ENCODE data around the gene ASB18.

ASB18 gene

GRCh38 chr2:236179236-236180075 lies 84.8 kb downstream of the ASB18 start:
- Histone ChIP-seq H3K9me2 (ENCODE audit: low read depth, low read length) (no peaks in the 10 kb centered on the region), H3K79me2 (ENCODE audit: insufficient read depth, low read length) (no peaks in the 10 kb centered on the region), H3K9me3 (ENCODE audit: low read length) (no peaks in the 10 kb centered on the region), H3K4me2 (ENCODE audit: low read length) (no peak overlapping the region), H3K4me3 (ENCODE audit: low read depth, low read length, poor library complexity, severe bottlenecking) (no peak overlapping the region), H3K9ac (ENCODE audit: low read length) (no peak overlapping the region), H2AFZ (ENCODE audit: low read length) (no peak overlapping the region), H3K36me3 (ENCODE audit: insufficient read depth, low read length) (no peaks in the 10 kb centered on the region), H3F3A (ENCODE audit: insufficient read depth, low read length) (no peaks in the 10 kb centered on the region), H4K20me1 (ENCODE audit: insufficient read depth, low read length) (no peaks in the 10 kb centered on the region), H3K4me1 (ENCODE audit: insufficient read depth, low read length, severe bottlenecking) (no peaks in the 10 kb centered on the region), H3K27ac (ENCODE audit: low read depth, low read length, poor library complexity, severe bottlenecking) (no peak overlapping the region), H3K27me3 (ENCODE audit: insufficient read depth, low read length) (no peaks in the 10 kb centered on the region)
- TF ChIP-seq CTCF (IDR thresholded peaks at IDR 0.05; ENCODE audit: low read length) (no peak), EZH2 (IDR thresholded peaks at IDR 0.05; ENCODE audit: borderline replicate concordance, low read length) (no peak)

GRCh38 chr2:236178890-236179235 lies 85.3 kb downstream of the ASB18 start:
- TF ChIP-seq EZH2 (IDR thresholded peaks at IDR 0.05; ENCODE audit: borderline replicate concordance, low read length): no peak
- no peak for TF ChIP-seq CTCF (IDR thresholded peaks at IDR 0.05; ENCODE audit: low read length)
- Histone ChIP-seq H3K36me3 (ENCODE audit: insufficient read depth, low read length) (no peaks in the 10 kb centered on the region), H2AFZ (ENCODE audit: low read length) (no peak overlapping the region), H3K9ac (ENCODE audit: low read length) (no peak overlapping the region), H3K27ac (ENCODE audit: low read depth, low read length, poor library complexity, severe bottlenecking) (no peak overlapping the region), H3K4me3 (ENCODE audit: low read depth, low read length, poor library complexity, severe bottlenecking) (no peak overlapping the region), H3K9me3 (ENCODE audit: low read length) (no peaks in the 10 kb centered on the region), H3K79me2 (ENCODE audit: insufficient read depth, low read length) (no peaks in the 10 kb centered on the region), H3F3A (ENCODE audit: insufficient read depth, low read length) (no peaks in the 10 kb centered on the region), H3K4me1 (ENCODE audit: insufficient read depth, low read length, severe bottlenecking) (no peaks in the 10 kb centered on the region), H3K9me2 (ENCODE audit: low read depth, low read length) (no peaks in the 10 kb centered on the region), H3K4me2 (ENCODE audit: low read length) (no peak overlapping the region), H4K20me1 (ENCODE audit: insufficient read depth, low read length) (no peaks in the 10 kb centered on the region), H3K27me3 (ENCODE audit: insufficient read depth, low read length) (no peaks in the 10 kb centered on the region)

- Histone ChIP-seq H3K9me3 (ENCODE audit: low read length) (no peaks in the 10 kb centered on the region), H3K9me2 (ENCODE audit: low read depth, low read length) (no peaks in the 10 kb centered on the region), H3K4me2 (ENCODE audit: low read length) (no peak overlapping the region), H3K27me3 (ENCODE audit: insufficient read depth, low read length) (0 out of 2 replicates have a peak, but pooled peaks cover 3% of the 10 kb centered on the region), H2AFZ (ENCODE audit: low read length) (no peak overlapping the region), H3K4me3 (ENCODE audit: low read depth, low read length, poor library complexity, severe bottlenecking) (no peak overlapping the region), H4K20me1 (ENCODE audit: insufficient read depth, low read length) (no peaks in the 10 kb centered on the region), H3K36me3 (ENCODE audit: insufficient read depth, low read length) (no peaks in the 10 kb centered on the region), H3K9ac (ENCODE audit: low read length) (no peak overlapping the region), H3K4me1 (ENCODE audit: insufficient read depth, low read length, severe bottlenecking) (no peaks in the 10 kb centered on the region), H3K27ac (ENCODE audit: low read depth, low read length, poor library complexity, severe bottlenecking) (no peak overlapping the region), H3F3A (ENCODE audit: insufficient read depth, low read length) (no peaks in the 10 kb centered on the region), H3K79me2 (ENCODE audit: insufficient read depth, low read length) (no peaks in the 10 kb centered on the region)
- TF ChIP-seq EZH2 (IDR thresholded peaks at IDR 0.05; ENCODE audit: borderline replicate concordance, low read length) (no peak), CTCF (IDR thresholded peaks at IDR 0.05; ENCODE audit: low read length) (no peak)
Observed at GRCh38 chr2:236177967-236178889, 86.0 kb downstream of the ASB18 start.

Data from OCI-LY1 (cell line).